GM18505 (cell line): Measurements from ENCODE around the gene HLA-F.

Experiments
- ATAC-seq: cut with Tn5 transposase; IDR thresholded peaks from one replicate; pipeline ENCODE4 v1.9.1; 2021; ENCODE audit not compliant: unreplicated experiment
- POLR2A ChIP-seq: IDR thresholded peaks from 4 replicates; pipeline ENCODE4 v1.6.1; 2011; ENCODE audit warnings: borderline replicate concordance; ENCODE audit not compliant: insufficient read depth, insufficient read length; ENCODE audit errors: extremely low read depth

HLA-F gene

GRCh38 chr6:29729774-29730328 lies 6.6 kb downstream of the HLA-F start:
- no peak for ATAC-seq
- TF ChIP-seq POLR2A: no peak

- TF ChIP-seq POLR2A: peak; percentile 61
- no peak for ATAC-seq
Measured at GRCh38 chr6:29730575-29731126, 7.4 kb downstream of the HLA-F start.

- ATAC-seq: no peak
- TF ChIP-seq POLR2A: no peak
Measured at GRCh38 chr6:29731281-29731680, 8.0 kb downstream of the HLA-F start.

GRCh38 chr6:29733057-29733456 lies 9.8 kb downstream of the HLA-F start:
- ATAC-seq: no peak
- TF ChIP-seq POLR2A: no peak

- no peak for ATAC-seq
Measured at GRCh38 chr6:29734046-29735018, 11.1 kb downstream of the HLA-F start.

GRCh38 chr6:29736563-29736962 lies 13.3 kb downstream of the HLA-F start:
- TF ChIP-seq POLR2A: no peak
- no peak for ATAC-seq

More at GRCh38 chr6:29734046-29735018, 11.1 kb downstream of the HLA-F start:
- TF ChIP-seq POLR2A: no peak

- ATAC-seq: no peak
- no peak for TF ChIP-seq POLR2A
Measured at GRCh38 chr6:29737707-29738630, 14.7 kb downstream of the HLA-F start.

GRCh38 chr6:29739136-29739881 lies 16.1 kb downstream of the HLA-F start:
- no peak for ATAC-seq
- no peak for TF ChIP-seq POLR2A

GRCh38 chr6:29739882-29740261 lies 16.6 kb downstream of the HLA-F start:
- no peak for ATAC-seq
- no peak for TF ChIP-seq POLR2A

GRCh38 chr6:29741592-29741991 lies 18.4 kb downstream of the HLA-F start:
- no peak for ATAC-seq
- TF ChIP-seq POLR2A: no peak

GRCh38 chr6:29742127-29742526 lies 18.9 kb downstream of the HLA-F start:
- no peak for TF ChIP-seq POLR2A
- ATAC-seq: no peak

- ATAC-seq: no peak
- no peak for TF ChIP-seq POLR2A
Measured at GRCh38 chr6:29743025-29743424, 19.8 kb downstream of the HLA-F start.
